ENCODE results near the gene UPP1. TPM values are rescaled to one million over a fixed set of nuclear protein-coding genes. Genes with fewer than 3 reads are reported as not detected.

UPP1 gene
- total and polyA plus RNA-seq, 2 of the 13 experiments (the other 11 are each of a cell fraction or from before 2014, with no cell fraction given) = 5.7 to 9.8 TPM

- intact Hi-C loops (cut with micrococcal nuclease; ENCODE audit: unreplicated experiment) = no loop called here
- ATAC-seq (no peak), FAIRE-seq (no peak), DNase-seq (ENCODE audit: low spot score) (no peak)
- Histone ChIP-seq H3K36me3 (replicated peaks in 1 of 2; ENCODE audit: control insufficient read depth in 1 of 2, insufficient read depth in 2 of 2, low read length in 2 of 2) (peaks cover 11 to 15% of the 10 kb centered on the region in 2 experiments; a peak in 4 of 5 replicates), H3K27me3 (ENCODE audit: control insufficient read depth in 1 of 2, insufficient read depth in 2 of 2, low read length in 2 of 2) (no peaks in the 10 kb centered on the region), H3K9me3 (ENCODE audit: low read length) (no peaks in the 10 kb centered on the region), H3K79me2 (ENCODE audit: insufficient read depth, low read length) (no peaks in the 10 kb centered on the region), H3K4me1 (ENCODE audit: insufficient read depth, low read length) (0 out of 2 replicates have a peak, but pooled peaks cover 10% of the 10 kb centered on the region), H3K9ac (ENCODE audit: insufficient read depth, low read depth, low read length) (no peak overlapping the region), H3K27ac (ENCODE audit: extremely low read length, insufficient read depth, low read length) (no peak overlapping the region), H4K20me1 (ENCODE audit: insufficient read depth, low read length) (no peaks in the 10 kb centered on the region), H3K4me3 (replicated peaks in 1 of 3; ENCODE audit: insufficient read depth in 1 of 3, low read depth in 2 of 3, low read length in 3 of 3) (no peak overlapping the region), H3K4me2 (ENCODE audit: low read depth, low read length) (no peak overlapping the region), H2AFZ (ENCODE audit: low read length) (no peak overlapping the region)
- in situ Hi-C loops (cut with HindIII; ENCODE audit: extremely low pct_ligation_motif_present, low pct_unique_long_range_greater_than_20kb) = no loop called here
- no TSS peak for BruUV-seq (replicated peaks)
- ChIA-PET CTCF (ENCODE audit: low intra/inter-chr PET ratio, low total read pairs) (no interaction called here), POLR2A (no interaction called here)
- 95% methylated on average over 3 of the region's 4 CpGs for WGBS (ENCODE audit: low lambda C conversion rate)
- no peak for TF ChIP-seq ZNF558 (CRISPR knock-in tag; IDR thresholded peaks at IDR 0.05; ENCODE audit: borderline replicate concordance)
- TF ChIP-seq MTERF4 (CRISPR knock-in tag; IDR thresholded peaks at IDR 0.05) = no peak
- TF ChIP-seq ZNF12 (CRISPR knock-in tag; IDR thresholded peaks at IDR 0.05) = no peak
- no peak for TF ChIP-seq ZNF816 (CRISPR knock-in tag; IDR thresholded peaks at IDR 0.05; ENCODE audit: borderline replicate concordance)
- TF ChIP-seq TBX3 (IDR thresholded peaks at IDR 0.05; ENCODE audit: borderline replicate concordance) = no peak
- TF ChIP-seq HOMEZ (CRISPR knock-in tag; IDR thresholded peaks at IDR 0.05; ENCODE audit: low read depth) = no peak
- TF ChIP-seq FOXK2 (IDR thresholded peaks at IDR 0.05) = no peak
- TF ChIP-seq PTBP1 (IDR thresholded peaks at IDR 0.05; ENCODE audit: low read depth, low read length, poor library complexity, severe bottlenecking) = no peak
- TF ChIP-seq ZNF879 (CRISPR knock-in tag; IDR thresholded peaks at IDR 0.05) = no peak
- TF ChIP-seq ZNF674 (CRISPR knock-in tag; IDR thresholded peaks at IDR 0.05; ENCODE audit: low read depth) = no peak
- TF ChIP-seq RFX3 (CRISPR knock-in tag; IDR thresholded peaks at IDR 0.05) = no peak
- no peak for TF ChIP-seq MLLT10 (CRISPR knock-in tag; IDR thresholded peaks at IDR 0.05)
- no peak for TF ChIP-seq BCLAF1 (IDR thresholded peaks at IDR 0.05)
- TF ChIP-seq SAP130 (CRISPR knock-in tag; IDR thresholded peaks at IDR 0.05; ENCODE audit: low read depth) = no peak
- TF ChIP-seq GATA4 (IDR thresholded peaks at IDR 0.05; ENCODE audit: borderline replicate concordance, low read depth) = no peak
- no peak for TF ChIP-seq PATZ1 (CRISPR knock-in tag; IDR thresholded peaks at IDR 0.05)
- TF ChIP-seq ZNF276 (CRISPR knock-in tag; IDR thresholded peaks at IDR 0.05; ENCODE audit: low read depth) = no peak
These were observed 9.8 kb downstream of the UPP1 start for GRCh38 chr7:48098846-48099245.

All from HepG2 (cell line).